HepG2 (cell line): ENCODE results near the gene HAPLN3. TPM values are rescaled to one million over a fixed set of nuclear protein-coding genes. Genes with fewer than 3 reads are reported as not detected.

Source experiments
- ATAC-seq: fragments of 200-7000 bp; cut with Tn5 transposase; 3 replicates; pipeline ENCODE4 v1.9.1; 2020; ENCODE audit warnings: mild to moderate bottlenecking, moderate library complexity
- BruUV-seq: library from RNA; stranded (reverse); fragments of 400-500 nt; replicated peaks from 2 replicates; lab custom pipeline; 2021; lab: Mats Ljungman, UMichigan
- CTCF ChIA-PET: fragments of 300-600 bp; formaldehyde crosslinking; extraction: SDS; loops from one replicate; lab custom pipeline; 2021; ENCODE audit warnings: low total read pairs, inconsistent platforms, low intra/inter-chr PET ratio; lab: Yijun Ruan, JAX
- POLR2A ChIA-PET: fragments of 350-600 bp; sonication (Branson Sonifier 250); formaldehyde crosslinking; loops from one replicate; lab custom pipeline; 2020; ENCODE audit warnings: antibody characterized with exemption, inconsistent platforms; lab: Yijun Ruan, JAX
- DNase-seq: peaks from one replicate; pipeline ENCODE4 v3.0.0-alpha.2; 2015; ENCODE audit warnings: low spot score
- FAIRE-seq: peaks from 3 replicates; lab custom pipeline; 2011; peaks lifted over from hg19 to GRCh38; lab: Jason Lieb, UNC
- H2AFZ ChIP-seq: one replicate; pipeline ENCODE4 v1.6.1; 2011; ENCODE audit warnings: low read length, inconsistent platforms
- H3K27ac ChIP-seq: fragments of 300-600 bp; 3 replicates; pipeline ENCODE4 v1.8.0; 2011; ENCODE audit warnings: mixed run types, mild to moderate bottlenecking, mixed read lengths, low read length, inconsistent platforms; ENCODE audit not compliant: insufficient read depth; ENCODE audit errors: extremely low read length
- H3K27me3 ChIP-seq, 2 experiments: fragments of 200-600 bp in 1 of 2; 2 replicates in 1 of 2; 3 replicates in 1 of 2; pipeline versions ENCODE4 v1.6.0 to v1.8.0; 2011; ENCODE audit warnings: low read length in 2 of 2, mild to moderate bottlenecking in 2 of 2, moderate library complexity in 2 of 2, inconsistent platforms in 1 of 2; ENCODE audit not compliant: insufficient read depth in 2 of 2, control insufficient read depth in 1 of 2
- H3K36me3 ChIP-seq, 2 experiments: fragments of 200-600 bp in 1 of 2; replicated peaks in 1 of 2; 2 replicates in 1 of 2; 3 replicates in 1 of 2; pipeline versions ENCODE4 v1.5.1 to v1.8.0; 2011; ENCODE audit warnings: low read length in 2 of 2, inconsistent platforms in 1 of 2; ENCODE audit not compliant: insufficient read depth in 2 of 2, control insufficient read depth in 1 of 2
- H3K4me1 ChIP-seq: 2 replicates; pipeline ENCODE4 v1.5.1; 2012; ENCODE audit warnings: low read length, inconsistent platforms; ENCODE audit not compliant: insufficient read depth
- H3K4me2 ChIP-seq: 2 replicates; pipeline ENCODE4 v1.6.0; 2011; ENCODE audit warnings: low read depth, low read length, inconsistent platforms
- H3K4me3 ChIP-seq, 3 experiments: fragments of 200-600 bp in 1 of 3; sonication (generic), shearing (Covaris generic) in 1 of 3; replicated peaks in 1 of 3; 2 replicates each; pipeline ENCODE4 v1.5.1; 2011 to 2016; ENCODE audit warnings: low read length in 3 of 3, inconsistent platforms in 2 of 3, low read depth in 2 of 3, mild to moderate bottlenecking in 2 of 3, control low read depth in 1 of 3, mixed read lengths in 1 of 3; ENCODE audit not compliant: insufficient read depth in 1 of 3
- H3K79me2 ChIP-seq: one replicate; pipeline ENCODE4 v1.6.1; 2011; ENCODE audit warnings: low read length, inconsistent platforms; ENCODE audit not compliant: insufficient read depth
- H3K9ac ChIP-seq: 2 replicates; pipeline ENCODE4 v1.6.0; 2011; ENCODE audit warnings: mild to moderate bottlenecking, low read depth, low read length, inconsistent platforms; ENCODE audit not compliant: insufficient read depth
- H3K9me3 ChIP-seq: 2 replicates; pipeline ENCODE4 v1.5.1; 2012; ENCODE audit warnings: mild to moderate bottlenecking, low read length
- H4K20me1 ChIP-seq: 2 replicates; pipeline ENCODE4 v1.6.0; 2011; ENCODE audit warnings: inconsistent platforms, mild to moderate bottlenecking, low read length, moderate library complexity; ENCODE audit not compliant: insufficient read depth
- ATAD3A ChIP-seq: sonication (generic); formaldehyde crosslinking; IDR thresholded peaks from 2 replicates; pipeline ENCODE4 v1.4.0; 2020; ENCODE audit warnings: missing genetic modification reagents
- ETV5 ChIP-seq: IDR thresholded peaks from 2 replicates; pipeline ENCODE4 v1.6.1; 2018; ENCODE audit warnings: missing biosample characterization, missing genetic modification reagents, inconsistent platforms, borderline replicate concordance
- FOXA3 ChIP-seq: IDR thresholded peaks from 2 replicates; pipeline ENCODE4 v1.6.1; 2016; ENCODE audit warnings: missing genetic modification reagents, missing compliant biosample characterization
- JUND ChIP-seq: sonication (generic); formaldehyde crosslinking; IDR thresholded peaks from 2 replicates; pipeline ENCODE4 v1.8.0; 2022; ENCODE audit warnings: mild to moderate bottlenecking, missing genetic modification reagents
- KLF13 ChIP-seq: sonication (generic); formaldehyde crosslinking; IDR thresholded peaks from 2 replicates; pipeline ENCODE4 v1.4.0; 2020; ENCODE audit warnings: mild to moderate bottlenecking, missing genetic modification reagents
- KLF6 ChIP-seq: IDR thresholded peaks from 2 replicates; pipeline ENCODE4 v1.8.0; 2016; ENCODE audit warnings: missing biosample characterization, missing genetic modification reagents
- MED13 ChIP-seq: sonication (generic); formaldehyde crosslinking; IDR thresholded peaks from 2 replicates; pipeline ENCODE4 v1.5.0; 2020; ENCODE audit warnings: missing genetic modification reagents
- MZF1 ChIP-seq: sonication (generic); formaldehyde crosslinking; IDR thresholded peaks from 2 replicates; pipeline ENCODE4 v1.8.1; 2023; ENCODE audit warnings: mild to moderate bottlenecking, missing genetic modification reagents, borderline replicate concordance
- RXRB ChIP-seq: IDR thresholded peaks from 2 replicates; pipeline ENCODE4 v1.6.1; 2016; ENCODE audit warnings: borderline replicate concordance, missing genetic modification reagents, missing compliant biosample characterization
- SALL1 ChIP-seq: sonication (generic); formaldehyde crosslinking; IDR thresholded peaks from 2 replicates; pipeline ENCODE4 v1.8.0; 2022; ENCODE audit warnings: mild to moderate bottlenecking, missing genetic modification reagents
- SMC3 ChIP-seq: IDR thresholded peaks from 2 replicates; pipeline ENCODE4 v1.6.1; 2011; ENCODE audit warnings: low read length, improper control_type of control experiment
- SOX6 ChIP-seq, 2 experiments: fragments of 450-650 bp in 1 of 2; sonication (generic) in 1 of 2; formaldehyde crosslinking in 1 of 2; IDR thresholded peaks; 2 replicates each; pipeline versions ENCODE4 v1.4.0 to v1.6.1; 2017 to 2020; ENCODE audit warnings: antibody characterized with exemption in 1 of 2, mild to moderate bottlenecking in 1 of 2, missing genetic modification reagents in 1 of 2
- SP2 ChIP-seq: sonication (generic); formaldehyde crosslinking; IDR thresholded peaks from 2 replicates; pipeline ENCODE4 v1.5.1; 2020; ENCODE audit warnings: mild to moderate bottlenecking, missing genetic modification reagents
- TARDBP ChIP-seq: sonication (generic); formaldehyde crosslinking; IDR thresholded peaks from 2 replicates; pipeline ENCODE4 v1.8.0; 2022; ENCODE audit warnings: mild to moderate bottlenecking, missing genetic modification reagents
- ZNF570 ChIP-seq: sonication (generic); formaldehyde crosslinking; IDR thresholded peaks from 2 replicates; pipeline ENCODE4 v1.4.0; 2020; ENCODE audit warnings: mild to moderate bottlenecking, missing genetic modification reagents, borderline replicate concordance
- ZNF576 ChIP-seq: sonication (generic); formaldehyde crosslinking; IDR thresholded peaks from 2 replicates; pipeline ENCODE4 v1.4.0; 2020; ENCODE audit warnings: mild to moderate bottlenecking, missing genetic modification reagents
- ZNF768 ChIP-seq: sonication (generic); formaldehyde crosslinking; IDR thresholded peaks from 2 replicates; pipeline ENCODE4 v1.4.0; 2020; ENCODE audit warnings: missing genetic modification reagents
- ZSCAN9 ChIP-seq: IDR thresholded peaks from 2 replicates; pipeline ENCODE4 v1.6.1; 2016; ENCODE audit warnings: borderline replicate concordance
- WGBS: methylation state at CpG from one replicate; pipeline ENCODE4 v1.1.6; 2017; ENCODE audit warnings: low lambda C conversion rate; 5-methylcytosine and 5-hydroxymethylcytosine counted together
- in situ Hi-C: cut with HindIII; loops from 2 replicates; pipeline ENCODE4 v1.10.0; 2017; ENCODE audit warnings: low pct_unique_long_range_greater_than_20kb; ENCODE audit not compliant: extremely low pct_ligation_motif_present
- intact Hi-C: fragments of 100-400 bp; cut with micrococcal nuclease; formaldehyde crosslinking; loops from one replicate; pipeline ENCODE4 v1.10.0; 2022; ENCODE audit not compliant: unreplicated experiment
- polyA plus RNA-seq, 8 experiments: library from polyadenylated mRNA; depleted of rRNA in 3 of 8; stranded (reverse) in 7 of 8; unstranded in 1 of 8; fragments of >200 nt; fragmentation: Illumina TruSeq in 4 of 8; extraction: Trizol in 4 of 8; gene quantifications; 2 replicates each; pipeline versions ENCODE4 v1.2.1 to v1.2.3, GENCODE V29; 2011 to 2016; ENCODE audit warnings: low read depth in 4 of 8, missing spikeins in 1 of 8, mixed read lengths in 1 of 8; ENCODE audit not compliant: insufficient read depth in 1 of 8
- total RNA-seq, 5 experiments: library from RNA; depleted of rRNA; stranded (reverse); fragments of >200 nt; fragmentation: Illumina TruSeq; extraction: Trizol; gene quantifications; 2 replicates each; pipeline ENCODE4 v1.2.3, GENCODE V29; 2016; ENCODE audit warnings: low read depth in 1 of 5
- TF ChIP-seq, protein P1 (sequence below): sonication (generic); formaldehyde crosslinking; IDR thresholded peaks from 2 replicates; pipeline ENCODE4 v1.4.0; 2020; ENCODE audit warnings: missing genetic modification reagents
- TF ChIP-seq, protein P2 (sequence below): sonication (generic); formaldehyde crosslinking; IDR thresholded peaks from 2 replicates; pipeline ENCODE4 v1.4.0; 2020; ENCODE audit warnings: missing genetic modification reagents

HAPLN3 gene
- total and polyA plus RNA-seq, 2 of the 13 experiments (the other 11 are each of a cell fraction or from before 2014, with no cell fraction given): 0.09 TPM; not detected in 1

GRCh38 chr15:88905576-88905975 lies 10.2 kb upstream of the HAPLN3 start (continued):
- TF ChIP-seq, protein P1, sequence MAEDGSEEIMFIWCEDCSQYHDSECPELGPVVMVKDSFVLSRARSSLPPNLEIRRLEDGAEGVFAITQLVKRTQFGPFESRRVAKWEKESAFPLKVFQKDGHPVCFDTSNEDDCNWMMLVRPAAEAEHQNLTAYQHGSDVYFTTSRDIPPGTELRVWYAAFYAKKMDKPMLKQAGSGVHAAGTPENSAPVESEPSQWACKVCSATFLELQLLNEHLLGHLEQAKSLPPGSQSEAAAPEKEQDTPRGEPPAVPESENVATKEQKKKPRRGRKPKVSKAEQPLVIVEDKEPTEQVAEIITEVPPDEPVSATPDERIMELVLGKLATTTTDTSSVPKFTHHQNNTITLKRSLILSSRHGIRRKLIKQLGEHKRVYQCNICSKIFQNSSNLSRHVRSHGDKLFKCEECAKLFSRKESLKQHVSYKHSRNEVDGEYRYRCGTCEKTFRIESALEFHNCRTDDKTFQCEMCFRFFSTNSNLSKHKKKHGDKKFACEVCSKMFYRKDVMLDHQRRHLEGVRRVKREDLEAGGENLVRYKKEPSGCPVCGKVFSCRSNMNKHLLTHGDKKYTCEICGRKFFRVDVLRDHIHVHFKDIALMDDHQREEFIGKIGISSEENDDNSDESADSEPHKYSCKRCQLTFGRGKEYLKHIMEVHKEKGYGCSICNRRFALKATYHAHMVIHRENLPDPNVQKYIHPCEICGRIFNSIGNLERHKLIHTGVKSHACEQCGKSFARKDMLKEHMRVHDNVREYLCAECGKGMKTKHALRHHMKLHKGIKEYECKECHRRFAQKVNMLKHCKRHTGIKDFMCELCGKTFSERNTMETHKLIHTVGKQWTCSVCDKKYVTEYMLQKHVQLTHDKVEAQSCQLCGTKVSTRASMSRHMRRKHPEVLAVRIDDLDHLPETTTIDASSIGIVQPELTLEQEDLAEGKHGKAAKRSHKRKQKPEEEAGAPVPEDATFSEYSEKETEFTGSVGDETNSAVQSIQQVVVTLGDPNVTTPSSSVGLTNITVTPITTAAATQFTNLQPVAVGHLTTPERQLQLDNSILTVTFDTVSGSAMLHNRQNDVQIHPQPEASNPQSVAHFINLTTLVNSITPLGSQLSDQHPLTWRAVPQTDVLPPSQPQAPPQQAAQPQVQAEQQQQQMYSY (CRISPR knock-in tag): no peak
- TF ChIP-seq SP2 (CRISPR knock-in tag) (no peak), ATAD3A (CRISPR knock-in tag) (no peak), ZNF576 (CRISPR knock-in tag) (no peak), ZNF570 (no peak), KLF6 (no peak)

DNA sequence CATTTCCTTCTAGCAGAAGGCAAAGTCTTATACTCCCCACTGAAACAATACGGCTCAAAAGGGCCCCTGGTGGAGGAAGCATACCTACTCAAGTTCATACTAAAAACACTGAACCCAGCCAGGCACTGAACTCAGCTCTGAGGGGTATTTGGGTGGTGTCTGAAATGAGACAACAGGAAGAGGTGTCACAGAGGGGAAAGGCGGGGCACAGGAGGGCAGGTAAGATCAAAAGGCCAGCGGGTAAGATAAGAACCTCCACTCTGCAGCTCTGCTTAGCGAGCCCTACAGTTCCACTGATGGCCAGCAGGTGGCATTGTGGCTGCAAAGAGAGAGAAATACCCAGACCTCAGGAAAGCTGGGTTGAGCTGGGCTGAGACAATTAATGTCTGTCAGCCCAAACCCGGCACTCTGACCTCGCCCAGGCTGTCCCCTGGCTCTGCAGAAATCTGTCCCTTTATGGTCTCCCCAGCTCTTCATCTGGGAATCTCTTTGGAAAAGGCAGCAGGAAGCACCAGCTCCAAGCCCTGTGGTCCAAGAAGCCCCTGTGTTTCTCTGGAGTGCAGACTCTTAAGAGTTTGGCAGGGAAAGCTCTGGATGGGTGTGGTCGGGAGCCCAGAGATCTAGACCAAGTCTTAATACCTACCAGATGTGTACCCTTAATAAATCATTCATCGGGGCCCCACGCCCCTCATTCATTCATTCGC lies 9.4 kb upstream of the HAPLN3 start:
- H3K9ac ChIP-seq: no peak overlapping the region
- H3K27ac ChIP-seq: no peak overlapping the region
- H3K79me2 ChIP-seq: no peaks in the 10 kb centered on the region
- peaks cover 10% of the 10 kb centered on the region for H3K4me1 ChIP-seq
- 0 out of 2 replicates have a peak, but pooled peaks cover 3% of the 10 kb centered on the region for H4K20me1 ChIP-seq
- intact Hi-C loops: loop anchor here (1.0 kb wide), 2 partner anchors 100 to 113 kb away; no protein-coding TSS in a partner anchor
- 26% methylated on average over 10 of the region's 10 CpGs for WGBS
- no peaks in the 10 kb centered on the region for H3K9me3 ChIP-seq
- H2AFZ ChIP-seq: no peak overlapping the region
- peak overlapping the region; percentile 30 for H3K4me2 ChIP-seq
- BruUV-seq: no TSS peak
- no peaks in the 10 kb centered on the region for H3K36me3 ChIP-seq
- FAIRE-seq (peak; percentile 93), ATAC-seq (peak; percentile 93), DNase-seq (peak; percentile 79)
- in situ Hi-C loops: loop anchor here (5.0 to 10.0 kb wide), 2 partner anchors 98 to 270 kb away; no protein-coding TSS in a partner anchor
- ChIA-PET CTCF (interaction anchor here (1.1 to 2.2 kb wide), 5 partner anchors 8 to 273 kb away, joined by 4 to 25 read pairs (median 6); partner anchors contain the start of gene MFGE8), POLR2A (no interaction called here)
- H3K27me3 ChIP-seq: no peaks in the 10 kb centered on the region
- H3K4me3 ChIP-seq: no peak overlapping the region
- TF ChIP-seq FOXA3 (CRISPR knock-in tag): 0 out of 2 replicates have a peak, but pooled peaks have one; percentile 7
- TF ChIP-seq SMC3: peak; percentile 90
- 0 out of 2 replicates have a peak, but pooled peaks have one; percentile 34 for TF ChIP-seq SALL1 (CRISPR knock-in tag)
- TF ChIP-seq MED13: no peak
- no peak for TF ChIP-seq SOX6 (IDR thresholded peaks at IDR 0.05)
- TF ChIP-seq SOX6 (CRISPR knock-in tag; IDR thresholded peaks at IDR 0.05): peak; percentile 60
- no peak for TF ChIP-seq ZNF768
- TF ChIP-seq KLF13 (CRISPR knock-in tag): no peak
- TF ChIP-seq ZSCAN9: 0 out of 2 replicates have a peak, but pooled peaks have one; percentile 21
- TF ChIP-seq JUND (CRISPR knock-in tag): no peak
- peak; percentile 47; the same call in 1 of the 2 replicates for TF ChIP-seq ETV5 (CRISPR knock-in tag)
- TF ChIP-seq RXRB (CRISPR knock-in tag): peak; percentile 16; the same call in 1 of the 2 replicates
- TF ChIP-seq MZF1 (CRISPR knock-in tag): no peak
- TF ChIP-seq, protein P2, sequence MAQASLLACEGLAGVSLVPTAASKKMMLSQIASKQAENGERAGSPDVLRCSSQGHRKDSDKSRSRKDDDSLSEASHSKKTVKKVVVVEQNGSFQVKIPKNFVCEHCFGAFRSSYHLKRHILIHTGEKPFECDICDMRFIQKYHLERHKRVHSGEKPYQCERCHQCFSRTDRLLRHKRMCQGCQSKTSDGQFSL (CRISPR knock-in tag): no peak
- TF ChIP-seq TARDBP (CRISPR knock-in tag): 0 out of 2 replicates have a peak, but pooled peaks have one; percentile 39
